Right cardiac atrium (tissue), 5 donors: ENCODE results near the gene IQCN. TPM values are rescaled to one million over a fixed set of nuclear protein-coding genes. Genes with fewer than 3 reads are reported as not detected.

Experiments used
- ATAC-seq, 2 donors: fragments of 200-7000 bp; cut with Tn5 transposase; one replicate each; pipeline versions ENCODE4 v1.8.0 to v1.9.1; 2020; ENCODE audit warnings: moderate library complexity in 2 of 2, mild to moderate bottlenecking in 1 of 2
- DNase-seq, 3 donors: peaks; one replicate each; pipeline ENCODE4 v3.0.0-alpha.2; 2020
- H3K27ac ChIP-seq: one replicate; pipeline ENCODE4 v1.5.1; 2013; ENCODE audit warnings: mild to moderate bottlenecking, low read length, control low read depth, moderate library complexity
- H3K27me3 ChIP-seq: one replicate; pipeline ENCODE4 v1.6.1; 2013; ENCODE audit not compliant: control insufficient read depth, insufficient read depth
- H3K4me1 ChIP-seq: one replicate; pipeline ENCODE4 v1.6.1; 2013; ENCODE audit warnings: low read length; ENCODE audit not compliant: control insufficient read depth, insufficient read depth
- H3K4me3 ChIP-seq: one replicate; pipeline ENCODE4 v1.5.1; 2013; ENCODE audit warnings: low read length, control low read depth
- H3K9me3 ChIP-seq: one replicate; pipeline ENCODE4 v1.6.1; 2013; ENCODE audit warnings: low read length; ENCODE audit not compliant: control insufficient read depth
- WGBS: extraction: QIAGEN DNeasy Blood & Tissue Kit; methylation state at CpG from one replicate; pipeline ENCODE4 v1.1.7; 2013; 5-methylcytosine and 5-hydroxymethylcytosine counted together
- intact Hi-C, 4 donors: fragments of 100-400 bp; cut with DNase I; formaldehyde crosslinking; loops; one replicate each; pipeline versions ENCODE4 v1.11.0 to v1.14.0; 2022 to 2023
- polyA plus RNA-seq: library from polyadenylated mRNA; stranded (reverse); fragments of 200-250 nt; gene quantifications from one replicate; pipeline ENCODE4 v1.2.3, GENCODE V29; 2013
- total RNA-seq, 4 donors: library from RNA; stranded (reverse); fragmentation: NEBNext Ultra II Directional; extraction: Animal tissue kit (Norgen Biotek cat#: 25700); gene quantifications; one replicate each; pipeline ENCODE4 v1.2.1, GENCODE V29; 2021
- donor health status: healthy with polysubstance abuse.
- donor health status: DM: no; HTN: yes; CAD: no.
- donor health status: DM: no; HTN: no; CAD: no.
- donor health status: DM: no; HTN: yes; CAD: no; lungs with severe emphysema.
- donor health status: DM: yes; HTN: yes; CAD: no.

Gene IQCN
- total and polyA plus RNA-seq, 5 donors: 0.65 to 5.3 (median 1.2) TPM

GRCh38 chr19:18292810-18293641 is 18.8 kb upstream of the IQCN start:
- DNase-seq (peak; percentile 89 to 96 (median 95)), ATAC-seq (peak; percentile 68 to 73)
- H3K9me3 ChIP-seq: no peaks in the 10 kb centered on the region
- intact Hi-C loops: no loop called here
- no peaks in the 10 kb centered on the region for H3K27me3 ChIP-seq
- H3K4me3 ChIP-seq: peak overlapping the region; percentile 52
- H3K4me1 ChIP-seq: peaks cover 2% of the 10 kb centered on the region
- peak overlapping the region; percentile 96 for H3K27ac ChIP-seq
- 8% methylated on average over 31 of the region's 31 CpGs for WGBS

- peak overlapping the region; percentile 96 for H3K27ac ChIP-seq
- no peaks in the 10 kb centered on the region for H3K27me3 ChIP-seq
- H3K4me1 ChIP-seq: peaks cover 2% of the 10 kb centered on the region
- peak overlapping the region; percentile 52 for H3K4me3 ChIP-seq
- WGBS: under 1% methylated on average over 20 of the region's 20 CpGs
- no peak for ATAC-seq
- peak in 1 of 3 donors; percentile 72 for DNase-seq
- intact Hi-C loops: no loop called here
- no peaks in the 10 kb centered on the region for H3K9me3 ChIP-seq
Measured at GRCh38 chr19:18292462-18292809, 18.2 kb upstream of the IQCN start.

DNA sequence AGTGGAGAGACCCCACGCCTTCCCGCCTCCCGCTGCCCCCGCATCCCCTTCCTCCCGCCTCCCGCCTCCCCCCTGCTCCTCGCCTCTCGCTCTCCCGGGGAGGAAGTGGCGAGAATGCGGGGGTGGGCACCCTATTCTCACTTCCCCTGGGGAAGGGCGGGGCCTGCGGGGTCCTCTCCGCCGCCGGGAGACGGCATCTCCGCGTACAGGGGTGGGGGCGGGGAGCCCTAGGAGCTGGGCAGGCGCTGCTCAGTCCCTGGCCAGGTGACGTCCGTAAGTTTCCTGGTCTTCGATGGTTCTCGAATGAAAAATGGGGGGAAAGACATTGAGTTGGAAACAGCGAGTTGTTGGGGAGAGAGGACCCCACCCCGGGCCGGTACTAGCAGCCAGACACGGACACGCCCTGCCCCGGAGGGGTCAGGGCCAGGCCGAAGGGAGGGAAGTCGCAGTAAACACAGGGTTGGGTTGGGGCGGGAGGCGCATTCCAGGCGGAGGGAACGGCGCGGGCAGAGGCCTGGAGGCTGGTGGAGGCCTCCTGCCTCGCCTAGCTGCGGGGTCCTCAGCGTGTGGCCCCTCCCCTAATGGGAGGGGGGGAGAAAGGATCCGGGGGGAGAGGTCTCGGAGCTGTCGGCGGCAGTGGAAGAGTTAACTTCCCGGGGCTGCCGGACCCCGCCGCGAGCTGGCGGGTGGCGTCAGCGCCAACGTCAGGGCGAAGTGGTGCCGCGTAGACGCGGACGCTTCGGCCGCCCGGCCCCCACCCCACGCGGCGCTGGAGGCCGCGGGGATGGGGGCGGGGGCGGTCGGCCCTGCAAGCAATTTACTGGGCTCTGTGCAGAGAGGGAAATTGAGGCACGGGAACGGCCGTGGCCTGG is 17.6 kb upstream of the IQCN start:
- peak; percentile 86 for ATAC-seq
- no peaks in the 10 kb centered on the region for H3K9me3 ChIP-seq
- peak overlapping the region; percentile 52 for H3K4me3 ChIP-seq
- peaks cover 2% of the 10 kb centered on the region for H3K4me1 ChIP-seq
- intact Hi-C loops: no loop called here
- H3K27ac ChIP-seq: peak overlapping the region; percentile 96
- under 1% methylated on average over 75 of the region's 75 CpGs for WGBS
- H3K27me3 ChIP-seq: no peaks in the 10 kb centered on the region
- peak; percentile 90 to 96 (median 96) for DNase-seq

DNA sequence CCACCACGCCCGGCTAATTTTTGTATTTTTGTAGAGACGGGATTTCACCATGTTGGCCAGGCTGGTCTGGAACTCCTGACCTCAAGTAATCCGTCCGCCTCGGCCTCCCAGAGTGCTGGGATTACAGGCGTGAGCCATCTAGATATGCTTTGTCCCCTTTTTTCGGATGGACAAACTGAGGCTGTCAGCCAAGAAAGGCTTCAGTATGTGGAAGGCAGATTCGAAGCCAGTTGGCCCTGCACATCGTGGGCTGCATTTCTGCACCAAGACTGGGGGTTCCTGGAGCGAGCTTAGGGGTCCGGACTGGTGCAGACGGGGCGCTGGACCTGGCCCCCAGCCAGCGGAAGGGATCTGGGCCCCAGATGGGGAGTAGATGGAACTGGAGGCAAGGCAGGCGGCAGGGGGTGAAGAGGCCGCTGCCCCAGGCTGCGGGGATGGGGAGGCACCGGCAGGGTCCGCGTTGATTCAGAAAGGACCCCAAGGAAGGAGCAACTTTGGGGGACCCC is 16.8 kb upstream of the IQCN start:
- no peaks in the 10 kb centered on the region for H3K9me3 ChIP-seq
- DNase-seq (peak in 2 of 3 donors; percentile 79 to 86), ATAC-seq (no peak)
- H3K27ac ChIP-seq: peak overlapping the region; percentile 96
- intact Hi-C loops: no loop called here
- no peaks in the 10 kb centered on the region for H3K27me3 ChIP-seq
- H3K4me1 ChIP-seq: peaks cover 2% of the 10 kb centered on the region
- WGBS: 31% methylated on average over 21 of the region's 21 CpGs
- H3K4me3 ChIP-seq: peak overlapping the region; percentile 52

GRCh38 chr19:18290302-18291018 is 16.2 kb upstream of the IQCN start:
- intact Hi-C loops: no loop called here
- Histone ChIP-seq H3K4me3 (no peak overlapping the region), H3K27me3 (no peaks in the 10 kb centered on the region), H3K27ac (peak overlapping the region; percentile 37), H3K4me1 (peaks cover 2% of the 10 kb centered on the region), H3K9me3 (no peaks in the 10 kb centered on the region)
- DNase-seq: peak; percentile 64 to 80 (median 76)
- no peak for ATAC-seq
- WGBS: 37% methylated on average over 14 of the region's 14 CpGs

GRCh38 chr19:18289471-18290301 is 15.4 kb upstream of the IQCN start:
- 60% methylated on average over 12 of the region's 12 CpGs for WGBS
- intact Hi-C loops: no loop called here
- ATAC-seq: no peak

GRCh38 chr19:18287836-18288772 is 13.9 kb upstream of the IQCN start:
- Histone ChIP-seq H3K9me3 (no peaks in the 10 kb centered on the region), H3K27me3 (no peaks in the 10 kb centered on the region), H3K27ac (no peak overlapping the region), H3K4me1 (no peaks in the 10 kb centered on the region), H3K4me3 (no peak overlapping the region)
- peak in 1 of 3 donors; percentile 46 for DNase-seq
- ATAC-seq: no peak
- intact Hi-C loops: no loop called here
- 59% methylated on average over 26 of the region's 26 CpGs for WGBS

More at GRCh38 chr19:18289471-18290301, 15.4 kb upstream of the IQCN start:
- Histone ChIP-seq H3K4me1 (peaks cover 2% of the 10 kb centered on the region), H3K27ac (no peak overlapping the region), H3K27me3 (no peaks in the 10 kb centered on the region), H3K9me3 (no peaks in the 10 kb centered on the region), H3K4me3 (no peak overlapping the region)
- DNase-seq: peak in 1 of 3 donors; percentile 31

GRCh38 chr19:18286973-18287635 is 12.9 kb upstream of the IQCN start:
- Histone ChIP-seq H3K9me3 (no peaks in the 10 kb centered on the region), H3K4me1 (peaks cover 4% of the 10 kb centered on the region), H3K4me3 (no peak overlapping the region), H3K27me3 (no peaks in the 10 kb centered on the region), H3K27ac (no peak overlapping the region)
- DNase-seq (peak in 1 of 3 donors; percentile 55), ATAC-seq (no peak)
- intact Hi-C loops: no loop called here
- WGBS: 82% methylated on average over 21 of the region's 21 CpGs
